HG02623 (cell line): ENCODE data around the gene CEBPG.

Source experiments
- ATAC-seq: cut with Tn5 transposase; IDR thresholded peaks from one replicate; pipeline ENCODE4 v1.9.1; 2021; ENCODE audit warnings: moderate library complexity; ENCODE audit not compliant: unreplicated experiment

Gene CEBPG

GRCh38 chr19:33418871-33419787 is 45.6 kb downstream of the CEBPG start:
- no peak for ATAC-seq

- ATAC-seq = no peak
These were observed 46.2 kb downstream of the CEBPG start for GRCh38 chr19:33419788-33420130.

- no peak for ATAC-seq
These were observed 47.3 kb downstream of the CEBPG start for GRCh38 chr19:33420821-33421220.

GRCh38 chr19:33421368-33421767 is 47.9 kb downstream of the CEBPG start:
- ATAC-seq = no peak

GRCh38 chr19:33422369-33423180 is 49.1 kb downstream of the CEBPG start:
- ATAC-seq = no peak

GRCh38 chr19:33424181-33424580 is 50.7 kb downstream of the CEBPG start:
- no peak for ATAC-seq

GRCh38 chr19:33426621-33427361 is 53.3 kb downstream of the CEBPG start:
- ATAC-seq = no peak

- no peak for ATAC-seq
These were observed 54.5 kb downstream of the CEBPG start for GRCh38 chr19:33427801-33428626.

GRCh38 chr19:33428627-33429125 is 55.2 kb downstream of the CEBPG start:
- no peak for ATAC-seq

GRCh38 chr19:33429891-33430673 is 56.6 kb downstream of the CEBPG start:
- no peak for ATAC-seq

GRCh38 chr19:33430674-33431277 is 57.3 kb downstream of the CEBPG start:
- ATAC-seq = no peak

GRCh38 chr19:33432015-33432414 is 58.5 kb downstream of the CEBPG start:
- no peak for ATAC-seq
